K562 (cell line): ENCODE data around the gene REEP6. TPM values are rescaled to one million over a fixed set of nuclear protein-coding genes. Genes with fewer than 3 reads are reported as not detected.

Experiments
- BHLHE40 ChIP-seq: IDR thresholded peaks from 2 replicates; pipeline ENCODE4 v1.6.1; 2011; ENCODE audit warnings: low read length, improper control_type of control experiment
- CREB5 ChIP-seq: fragments of 250-450 bp; sonication (Bioruptor Pico); IDR thresholded peaks from 2 replicates; pipeline ENCODE4 v1.5.0; 2020; ENCODE audit warnings: mild to moderate bottlenecking
- ELF4 ChIP-seq: fragments of 450-650 bp; formaldehyde crosslinking; IDR thresholded peaks from 2 replicates; pipeline ENCODE4 v1.4.0; 2022; ENCODE audit warnings: missing genetic modification characterization
- FOXP4 ChIP-seq: sonication (generic); formaldehyde crosslinking; IDR thresholded peaks from 2 replicates; pipeline ENCODE4 v1.8.0; 2022; ENCODE audit warnings: mild to moderate bottlenecking, missing genetic modification reagents, borderline replicate concordance
- MBD1 ChIP-seq: fragments of 250-450 bp; sonication (Bioruptor Pico); IDR thresholded peaks from 2 replicates; pipeline ENCODE4 v1.8.0; 2022; ENCODE audit warnings: inconsistent platforms
- MITF ChIP-seq: IDR thresholded peaks from 2 replicates; pipeline ENCODE4 v1.6.1; 2014; ENCODE audit warnings: antibody characterized with exemption
- NCOA6 ChIP-seq: fragments of 450-650 bp; IDR thresholded peaks from 2 replicates; pipeline ENCODE4 v1.6.1; 2017; ENCODE audit warnings: mild to moderate bottlenecking
- NFE2L1 ChIP-seq: fragments of 450-650 bp; IDR thresholded peaks from 2 replicates; pipeline ENCODE4 v1.6.1; 2016; ENCODE audit warnings: missing genetic modification characterization, low read depth, mild to moderate bottlenecking, missing compliant biosample characterization, moderate library complexity, borderline replicate concordance
- PRDM10 ChIP-seq: fragments of 450-650 bp; IDR thresholded peaks from 2 replicates; pipeline ENCODE4 v1.6.1; 2018; ENCODE audit not compliant: partially characterized antibody
- RAD51 ChIP-seq: fragments of 450-650 bp; IDR thresholded peaks from 2 replicates; pipeline ENCODE4 v1.7.1; 2016; ENCODE audit warnings: low read depth, mild to moderate bottlenecking, borderline replicate concordance
- RB1 ChIP-seq: fragments of 450-650 bp; IDR thresholded peaks from 2 replicates; pipeline ENCODE4 v1.6.1; 2017; ENCODE audit warnings: low read depth, mild to moderate bottlenecking
- SMARCE1 ChIP-seq: fragments of 450-650 bp; IDR thresholded peaks from 2 replicates; pipeline ENCODE4 v1.7.1; 2016; ENCODE audit warnings: mild to moderate bottlenecking
- TEAD2 ChIP-seq: fragments of 450-650 bp; IDR thresholded peaks from 2 replicates; pipeline ENCODE4 v1.6.1; 2016; ENCODE audit warnings: missing genetic modification characterization, control low read depth, missing compliant biosample characterization
- ZNF696 ChIP-seq: fragments of 250-450 bp; sonication (Bioruptor Pico); conservative IDR thresholded peaks from 2 replicates; pipeline ENCODE4 v1.4.0; 2020; ENCODE audit warnings: mild to moderate bottlenecking, moderate library complexity
- ZNF77 ChIP-seq: fragments of 250-450 bp; sonication (Bioruptor Pico); IDR thresholded peaks from 2 replicates; pipeline ENCODE4 v1.5.0; 2020
- ZSCAN32 ChIP-seq: fragments of 450-650 bp; formaldehyde crosslinking; IDR thresholded peaks from 2 replicates; pipeline ENCODE4 v1.4.0; 2020; ENCODE audit warnings: mild to moderate bottlenecking, moderate library complexity
- polyA plus RNA-seq, 8 experiments: library from polyadenylated mRNA; depleted of rRNA in 4 of 8; stranded (reverse) in 5 of 8; unstranded in 3 of 8; fragments of >200 nt; fragmentation: Nextera tagmentation in 2 of 8; fragmentation: Illumina TruSeq in 1 of 8; extraction: Ambion mirVana in 2 of 8; extraction: Trizol in 1 of 8; gene quantifications; 2 replicates each; pipeline versions ENCODE4 v1.2.1 to v1.2.3, GENCODE V29; 2011 to 2014; ENCODE audit warnings: inconsistent platforms in 1 of 8, missing spikeins in 1 of 8
- total RNA-seq, 7 experiments: library from RNA; depleted of rRNA in 6 of 7; stranded (reverse); fragments of >200 nt in 6 of 7; fragmentation: Illumina TruSeq in 2 of 7; extraction: Trizol in 2 of 7; gene quantifications; 2 replicates each; pipeline versions ENCODE4 v1.2.1 to v1.2.3, GENCODE V29; 2011 to 2021; ENCODE audit warnings: low replicate concordance in 1 of 7

The REEP6 gene
- total and polyA plus RNA-seq, 9 of the 15 experiments (the other 6 are each of a cell fraction or from before 2014, with no cell fraction given), result 1.2 to 64.2 (median 12.7) TPM

- TF ChIP-seq ZNF77 (CRISPR knock-in tag), result no peak
- no peak for TF ChIP-seq MBD1 (CRISPR knock-in tag)
- no peak for TF ChIP-seq SMARCE1
- TF ChIP-seq ELF4, result peak; percentile 47; the same call in 1 of the 2 replicates
- no peak for TF ChIP-seq ZSCAN32 (CRISPR knock-in tag)
- no peak for TF ChIP-seq ZNF696
- TF ChIP-seq TEAD2 (tag), result no peak
- TF ChIP-seq CREB5 (CRISPR knock-in tag), result no peak
- TF ChIP-seq NFE2L1, result no peak
- TF ChIP-seq RB1, result peak; percentile 78
- TF ChIP-seq RAD51, result no peak
- TF ChIP-seq BHLHE40, result peak; percentile 63
- peak; percentile 99 for TF ChIP-seq PRDM10
- TF ChIP-seq FOXP4 (CRISPR knock-in tag), result no peak
- TF ChIP-seq NCOA6, result no peak
- no peak for TF ChIP-seq MITF
Measured at GRCh38 chr19:1490311-1491113, 469 bp upstream of the REEP6 start, which contains the start of gene PCSK4 (continued).
